GM10248 (cell line): ENCODE measurements around the gene MRPL3.

Source experiments
- CTCF ChIA-PET: fragments of 300-600 bp; sonication (Branson Sonifier 250); formaldehyde crosslinking; extraction: SDS; loops from one replicate; lab custom pipeline; 2021; ENCODE audit warnings: antibody characterized with exemption; lab: Yijun Ruan, JAX
- POLR2A ChIA-PET: fragments of 350-650 bp; sonication (Branson Sonifier 250); formaldehyde crosslinking; extraction: SDS; loops from one replicate; lab custom pipeline; 2020; ENCODE audit warnings: antibody characterized with exemption; lab: Yijun Ruan, JAX
- DNase-seq: peaks from one replicate; pipeline ENCODE4 v3.0.0; 2012; ENCODE audit errors: extremely low spot score
- TF ChIP-seq, protein P1 (sequence below): IDR thresholded peaks from 2 replicates; pipeline ENCODE4 v1.5.1; 2012; ENCODE audit warnings: mild to moderate bottlenecking, low read depth; ENCODE audit errors: extremely low read depth, missing control alignments, control extremely low read depth

The MRPL3 gene

DNA sequence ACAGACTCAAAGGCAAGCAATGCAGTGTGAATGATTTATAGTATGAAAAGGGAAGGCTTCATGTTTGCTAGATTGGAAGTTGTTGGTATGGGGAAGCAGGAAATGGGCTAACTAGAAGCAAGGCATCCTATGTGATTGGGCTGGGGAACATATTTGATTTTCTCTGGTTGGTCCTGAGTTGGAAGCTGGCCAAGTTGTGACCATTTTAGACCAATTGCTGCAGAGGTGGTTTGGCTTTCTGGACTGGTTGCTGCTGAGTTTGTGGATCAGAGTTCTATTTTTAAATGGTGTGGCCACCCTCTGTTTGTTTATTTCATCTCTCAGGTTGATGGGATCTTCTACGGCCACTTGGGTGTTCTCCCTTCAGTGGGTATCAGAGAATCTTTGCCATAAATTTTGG, 81.5 kb downstream of the MRPL3 start:
- TF ChIP-seq, protein P1, sequence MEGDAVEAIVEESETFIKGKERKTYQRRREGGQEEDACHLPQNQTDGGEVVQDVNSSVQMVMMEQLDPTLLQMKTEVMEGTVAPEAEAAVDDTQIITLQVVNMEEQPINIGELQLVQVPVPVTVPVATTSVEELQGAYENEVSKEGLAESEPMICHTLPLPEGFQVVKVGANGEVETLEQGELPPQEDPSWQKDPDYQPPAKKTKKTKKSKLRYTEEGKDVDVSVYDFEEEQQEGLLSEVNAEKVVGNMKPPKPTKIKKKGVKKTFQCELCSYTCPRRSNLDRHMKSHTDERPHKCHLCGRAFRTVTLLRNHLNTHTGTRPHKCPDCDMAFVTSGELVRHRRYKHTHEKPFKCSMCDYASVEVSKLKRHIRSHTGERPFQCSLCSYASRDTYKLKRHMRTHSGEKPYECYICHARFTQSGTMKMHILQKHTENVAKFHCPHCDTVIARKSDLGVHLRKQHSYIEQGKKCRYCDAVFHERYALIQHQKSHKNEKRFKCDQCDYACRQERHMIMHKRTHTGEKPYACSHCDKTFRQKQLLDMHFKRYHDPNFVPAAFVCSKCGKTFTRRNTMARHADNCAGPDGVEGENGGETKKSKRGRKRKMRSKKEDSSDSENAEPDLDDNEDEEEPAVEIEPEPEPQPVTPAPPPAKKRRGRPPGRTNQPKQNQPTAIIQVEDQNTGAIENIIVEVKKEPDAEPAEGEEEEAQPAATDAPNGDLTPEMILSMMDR: no peak
- POLR2A ChIA-PET: no interaction called here

DNA sequence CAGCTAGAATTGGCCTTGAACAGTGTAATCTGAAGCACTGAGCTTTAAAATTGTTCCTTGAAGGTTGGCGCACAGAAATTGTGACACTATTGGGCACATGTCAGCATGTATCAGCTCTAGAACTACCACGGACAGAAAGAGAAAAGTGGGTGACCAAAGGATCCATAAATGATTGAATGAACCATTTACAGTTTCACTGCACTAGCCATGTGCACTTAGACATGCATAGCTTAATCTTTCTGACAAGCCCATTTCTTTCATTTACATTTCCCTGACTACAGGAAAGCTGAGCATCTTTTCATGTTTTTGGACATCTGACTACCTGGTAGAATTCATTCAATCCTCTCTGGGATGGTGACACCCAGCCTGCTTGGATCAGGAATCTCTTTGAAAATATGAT, 85.0 kb downstream of the MRPL3 start:
- CTCF ChIA-PET: interaction anchor here (1.5 kb wide), 1 partner anchor 11 kb away, joined by 3 read pairs; no protein-coding TSS in a partner anchor

More for the DNA sequence above, 81.5 kb downstream of the MRPL3 start:
- no peak for DNase-seq
- CTCF ChIA-PET: no interaction called here

More for the DNA sequence above, 85.0 kb downstream of the MRPL3 start:
- TF ChIP-seq, protein P1: no peak
- POLR2A ChIA-PET: no interaction called here
- no peak for DNase-seq
